Transverse colon (tissue), 4 donors: ENCODE results near the gene RIIAD1. TPM values are rescaled to one million over a fixed set of nuclear protein-coding genes. Genes with fewer than 3 reads are reported as not detected.
A peak's percentile ranks its signal among the peaks of the same experiment; 100 is the strongest.

ENCODE experiments used
- DNase-seq: peaks from one replicate; pipeline ENCODE4 v3.0.0-alpha.2; 2019
- H3K27ac ChIP-seq, 4 donors: fragments of 200-600 bp; sonication (generic); 2 replicates each; pipeline ENCODE4 v1.5.1; 2016 to 2018; ENCODE audit warnings: inconsistent platforms in 4 of 4
- H3K27me3 ChIP-seq: fragments of 200-600 bp; sonication (generic); 2 replicates; pipeline ENCODE4 v1.5.1; 2017; ENCODE audit warnings: inconsistent platforms
- H3K36me3 ChIP-seq, 4 donors: fragments of 200-600 bp; sonication (generic); 2 replicates each; pipeline ENCODE4 v1.5.1; 2017 to 2019; ENCODE audit warnings: inconsistent platforms in 4 of 4
- H3K4me1 ChIP-seq, 4 donors: fragments of 200-600 bp; sonication (generic); 2 replicates each; pipeline ENCODE4 v1.5.1; 2017 to 2020; ENCODE audit warnings: inconsistent platforms in 4 of 4
- H3K4me3 ChIP-seq, 4 donors: fragments of 200-600 bp; sonication (generic); 1 replicate in 1 of 4; 2 replicates in 3 of 4; pipeline versions ENCODE4 v1.5.1 to v1.6.1; 2017 to 2019; ENCODE audit warnings: inconsistent platforms in 4 of 4
- H3K9me3 ChIP-seq, 2 donors: fragments of 200-600 bp; sonication (generic); 2 replicates each; pipeline ENCODE4 v1.5.1; 2017 to 2019; ENCODE audit warnings: inconsistent platforms in 2 of 2
- EP300 ChIP-seq: sonication (generic); formaldehyde crosslinking; IDR thresholded peaks from one replicate; pipeline ENCODE4 v1.6.1; 2017; ENCODE audit warnings: antibody characterized with exemption, low read depth
- POLR2A ChIP-seq: fragments of 450-650 bp; IDR thresholded peaks from one replicate; pipeline ENCODE4 v1.6.1; 2016; ENCODE audit warnings: antibody characterized with exemption, mild to moderate bottlenecking, moderate library complexity
- POLR2AphosphoS5 ChIP-seq, 3 donors: sonication (generic); formaldehyde crosslinking; IDR thresholded peaks; one replicate each; pipeline ENCODE4 v1.6.1; 2016; ENCODE audit warnings: antibody characterized with exemption in 3 of 3
- WGBS, 2 donors: methylation state at CpG; one replicate each; pipeline ENCODE4 v1.1.5; 2018; ENCODE audit warnings: low coverage in 1 of 2; 5-methylcytosine and 5-hydroxymethylcytosine counted together
- in situ Hi-C, 4 donors: fragments of 200-750 bp; cut with MboI; loops; one replicate each; pipeline versions ENCODE4 v1.15.0 to v1.15.1; 2017; ENCODE audit warnings: low sequenced_read_pairs in 3 of 4, low pct_ligation_motif_present in 1 of 4, low pct_unique_long_range_greater_than_20kb in 1 of 4
- intact Hi-C: fragments of 100-400 bp; cut with DNase I; formaldehyde crosslinking; loops from one replicate; pipeline ENCODE4 v1.15.1; 2023; ENCODE audit warnings: low total_unique reads
- total RNA-seq, 4 donors: library from RNA; depleted of rRNA; stranded (reverse); fragments of >200 nt; gene quantifications; one replicate each; pipeline ENCODE4 v1.1.0, GENCODE V29; 2016
- TF ChIP-seq, protein P1 (sequence below), 5 experiments: fragments of 200-600 bp in 3 of 5; fragments of 450-650 bp in 2 of 5; sonication (generic) in 3 of 5; IDR thresholded peaks; 1 replicate in 2 of 5; 2 replicates in 3 of 5; pipeline ENCODE4 v1.5.1; 2016 to 2017; ENCODE audit warnings: antibody characterized with exemption in 5 of 5, inconsistent platforms in 3 of 5, mild to moderate bottlenecking in 2 of 5, moderate library complexity in 1 of 5

Gene RIIAD1
- total RNA-seq, 4 donors from 2014 or later = not detected

- H3K9me3 ChIP-seq = no peaks in the 10 kb centered on the region
- peak overlapping the region in 2 of 4 donors; percentile 42 to 60 for H3K27ac ChIP-seq
- intact Hi-C loops = no loop called here
- WGBS, 2 donors = 51 to 70% methylated on average over 3 to 10 of the region's 10 CpGs
- in situ Hi-C loops = no loop called here
- H3K4me3 ChIP-seq = no peak overlapping the region
- DNase-seq = no peak
- TF ChIP-seq POLR2AphosphoS5 (IDR thresholded peaks at IDR 0.05) (no peak), EP300 (no peak), POLR2A (no peak)
- TF ChIP-seq, protein P1, sequence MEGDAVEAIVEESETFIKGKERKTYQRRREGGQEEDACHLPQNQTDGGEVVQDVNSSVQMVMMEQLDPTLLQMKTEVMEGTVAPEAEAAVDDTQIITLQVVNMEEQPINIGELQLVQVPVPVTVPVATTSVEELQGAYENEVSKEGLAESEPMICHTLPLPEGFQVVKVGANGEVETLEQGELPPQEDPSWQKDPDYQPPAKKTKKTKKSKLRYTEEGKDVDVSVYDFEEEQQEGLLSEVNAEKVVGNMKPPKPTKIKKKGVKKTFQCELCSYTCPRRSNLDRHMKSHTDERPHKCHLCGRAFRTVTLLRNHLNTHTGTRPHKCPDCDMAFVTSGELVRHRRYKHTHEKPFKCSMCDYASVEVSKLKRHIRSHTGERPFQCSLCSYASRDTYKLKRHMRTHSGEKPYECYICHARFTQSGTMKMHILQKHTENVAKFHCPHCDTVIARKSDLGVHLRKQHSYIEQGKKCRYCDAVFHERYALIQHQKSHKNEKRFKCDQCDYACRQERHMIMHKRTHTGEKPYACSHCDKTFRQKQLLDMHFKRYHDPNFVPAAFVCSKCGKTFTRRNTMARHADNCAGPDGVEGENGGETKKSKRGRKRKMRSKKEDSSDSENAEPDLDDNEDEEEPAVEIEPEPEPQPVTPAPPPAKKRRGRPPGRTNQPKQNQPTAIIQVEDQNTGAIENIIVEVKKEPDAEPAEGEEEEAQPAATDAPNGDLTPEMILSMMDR (IDR thresholded peaks at IDR 0.05) = no peak
- H3K4me1 ChIP-seq = peaks cover 5 to 29% (median 21%) of the 10 kb centered on the region in 4 donors
- H3K36me3 ChIP-seq = no peaks in the 10 kb centered on the region
- peaks cover 11% of the 10 kb centered on the region for H3K27me3 ChIP-seq
Observed at GRCh38 chr1:151711951-151712350, 9.4 kb upstream of the RIIAD1 start.

- intact Hi-C loops (no loop called here), in situ Hi-C loops (no loop called here)
- peaks cover 19% of the 10 kb centered on the region for H3K27me3 ChIP-seq
- no peak overlapping the region for H3K4me3 ChIP-seq
- peak; percentile 79 for DNase-seq
- 56% methylated on average over 2 of the region's 2 CpGs; no CpG with 5 or more reads in 1 of the 2 donors for WGBS, 2 donors
- TF ChIP-seq POLR2AphosphoS5 (IDR thresholded peaks at IDR 0.05) (no peak), EP300 (no peak), POLR2A (no peak)
- TF ChIP-seq, protein P1 (IDR thresholded peaks at IDR 0.05) = no peak
- H3K4me1 ChIP-seq = peaks cover 5 to 35% (median 24%) of the 10 kb centered on the region in 4 donors
- H3K9me3 ChIP-seq = no peaks in the 10 kb centered on the region
- H3K36me3 ChIP-seq = no peaks in the 10 kb centered on the region
- H3K27ac ChIP-seq = peak overlapping the region in 3 of 4 donors; percentile 28 to 60 (median 42)
Observed at GRCh38 chr1:151713044-151713443, 8.3 kb upstream of the RIIAD1 start.

DNA sequence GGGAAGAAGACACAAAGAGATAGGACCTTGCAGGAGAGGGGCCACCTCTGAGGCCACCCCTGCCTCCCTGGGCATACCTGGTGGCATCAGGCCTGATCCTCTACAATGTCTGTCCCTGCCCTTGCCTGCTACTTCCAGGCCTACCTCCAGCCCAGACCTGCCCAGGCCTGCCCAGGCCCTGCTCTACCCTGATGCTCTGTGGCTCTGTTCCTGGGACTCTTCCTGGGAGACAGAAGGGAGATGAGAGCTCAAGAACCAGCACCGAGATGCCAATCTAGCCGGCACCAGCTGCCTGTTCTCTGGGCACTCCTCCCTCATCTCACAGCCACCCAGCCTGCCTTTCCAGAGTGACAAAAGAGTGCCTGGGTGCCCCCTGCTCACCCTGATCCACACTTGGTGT lies 7.4 kb upstream of the RIIAD1 start:
- TF ChIP-seq, protein P1 (IDR thresholded peaks at IDR 0.05) = no peak
- TF ChIP-seq EP300 (no peak), POLR2A (no peak), POLR2AphosphoS5 (IDR thresholded peaks at IDR 0.05) (no peak)
- no peak overlapping the region for H3K4me3 ChIP-seq
- H3K4me1 ChIP-seq = peaks cover 5 to 38% (median 24%) of the 10 kb centered on the region in 4 donors
- peaks cover 19% of the 10 kb centered on the region for H3K27me3 ChIP-seq
- no peaks in the 10 kb centered on the region for H3K9me3 ChIP-seq
- 83% methylated on average over 2 of the region's 2 CpGs; no CpG with 5 or more reads in 1 of the 2 donors for WGBS, 2 donors
- no peaks in the 10 kb centered on the region for H3K36me3 ChIP-seq
- H3K27ac ChIP-seq = no peak overlapping the region
- intact Hi-C loops (no loop called here), in situ Hi-C loops (no loop called here)
- DNase-seq = no peak

DNA sequence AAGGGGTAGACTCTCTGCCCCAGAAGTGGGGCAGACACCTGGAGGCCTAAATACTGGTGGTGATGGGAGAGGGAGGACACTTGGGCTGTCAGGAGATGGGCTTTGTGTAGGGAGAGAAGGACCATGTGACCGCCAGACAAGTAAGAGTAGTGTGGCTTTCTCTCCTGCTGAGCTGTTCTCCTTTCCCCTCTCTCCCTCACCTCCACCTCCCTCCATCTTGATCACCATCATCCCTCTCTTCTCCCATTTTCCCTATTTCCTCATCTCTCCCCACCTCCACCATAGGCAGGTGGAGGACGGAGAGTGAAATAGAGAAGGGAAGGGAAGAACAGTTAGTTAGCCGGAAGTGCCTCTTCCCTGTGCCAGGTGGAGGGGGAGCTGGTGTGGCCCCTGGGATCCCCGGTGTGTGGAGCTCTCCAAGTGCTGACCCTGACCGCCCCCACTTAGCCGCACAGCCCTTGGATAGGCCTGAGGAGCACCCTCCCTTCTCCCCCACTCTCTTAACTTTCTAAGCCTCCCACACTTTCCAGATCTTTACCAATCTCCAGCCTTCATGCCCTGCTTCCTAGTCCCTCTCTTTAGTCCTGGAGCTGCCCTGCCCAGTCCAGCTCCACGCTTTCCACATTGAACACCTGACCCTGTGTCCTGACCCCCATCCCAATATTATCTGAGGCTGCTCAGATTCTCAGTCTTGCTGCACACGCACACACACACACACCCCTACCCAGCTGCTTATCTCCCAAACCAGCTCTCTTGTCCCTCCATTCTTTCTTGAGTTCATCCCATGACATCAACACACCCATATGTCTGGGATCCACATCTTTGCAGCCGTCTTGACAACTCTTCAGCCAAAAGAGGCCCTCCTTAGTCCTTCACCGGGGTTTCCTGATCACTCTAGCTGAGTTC lies 6.2 kb upstream of the RIIAD1 start:
- H3K27ac ChIP-seq = no peak overlapping the region
- in situ Hi-C loops (no loop called here), intact Hi-C loops (no loop called here)
- H3K36me3 ChIP-seq = no peaks in the 10 kb centered on the region
- TF ChIP-seq, protein P1 (IDR thresholded peaks at IDR 0.05) = no peak
- TF ChIP-seq EP300 (no peak), POLR2A (no peak), POLR2AphosphoS5 (IDR thresholded peaks at IDR 0.05) (no peak)
- H3K4me3 ChIP-seq = no peak overlapping the region
- WGBS, 2 donors = 70 to 81% methylated on average over 5 to 10 of the region's 10 CpGs
- no peak for DNase-seq
- H3K27me3 ChIP-seq = peaks cover 19% of the 10 kb centered on the region
- H3K9me3 ChIP-seq = no peaks in the 10 kb centered on the region
- peaks cover 5 to 40% (median 25%) of the 10 kb centered on the region in 4 donors for H3K4me1 ChIP-seq
